Loucy (cell line): Measurements from ENCODE around the gene PPP6R1.

Source experiments
- EZH2phosphoT487 ChIP-seq: fragments of 200-600 bp; IDR thresholded peaks from 2 replicates; pipeline ENCODE4 v1.6.1; 2018; ENCODE audit warnings: antibody characterized with exemption, mild to moderate bottlenecking, moderate library complexity, borderline replicate concordance
- TF ChIP-seq, protein P1 (sequence below): fragments of 200-600 bp; sonication (generic); conservative IDR thresholded peaks from 2 replicates; pipeline ENCODE4 v1.5.1; 2014; ENCODE audit warnings: mild to moderate bottlenecking, antibody characterized with exemption, low read length

DNA sequence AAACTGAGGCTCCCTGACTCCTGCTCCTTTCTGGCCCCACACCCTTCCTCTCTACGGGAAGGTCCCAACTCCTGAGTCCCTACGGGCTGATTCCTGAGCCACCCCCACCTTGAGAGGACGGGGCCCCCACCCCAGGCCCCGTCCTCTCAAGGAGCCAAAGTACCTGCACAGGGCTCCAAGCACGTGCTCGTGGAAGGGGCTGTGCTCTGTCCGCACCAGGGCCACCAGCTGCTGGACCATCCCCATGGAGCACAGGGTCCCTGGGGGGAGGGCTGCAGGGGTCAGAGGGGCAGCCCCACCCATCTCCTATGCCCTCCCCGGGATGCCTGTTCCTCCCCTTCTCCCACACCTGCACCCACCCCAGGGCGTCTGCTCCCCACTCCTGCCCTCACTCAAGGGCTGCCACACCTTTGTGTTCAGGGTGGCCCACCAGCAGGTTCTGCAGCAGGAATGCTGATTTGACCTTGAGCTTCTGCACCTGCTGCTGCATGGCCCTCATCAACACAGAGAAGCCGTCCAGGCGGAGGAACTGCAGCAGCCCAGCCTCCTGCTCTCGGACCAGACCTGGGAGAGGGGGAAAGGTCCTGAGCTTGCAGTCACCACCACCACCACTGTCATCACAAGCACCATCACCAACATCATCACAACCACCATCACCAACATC lies 7.0 kb upstream of the PPP6R1 start:
- TF ChIP-seq, protein P1, sequence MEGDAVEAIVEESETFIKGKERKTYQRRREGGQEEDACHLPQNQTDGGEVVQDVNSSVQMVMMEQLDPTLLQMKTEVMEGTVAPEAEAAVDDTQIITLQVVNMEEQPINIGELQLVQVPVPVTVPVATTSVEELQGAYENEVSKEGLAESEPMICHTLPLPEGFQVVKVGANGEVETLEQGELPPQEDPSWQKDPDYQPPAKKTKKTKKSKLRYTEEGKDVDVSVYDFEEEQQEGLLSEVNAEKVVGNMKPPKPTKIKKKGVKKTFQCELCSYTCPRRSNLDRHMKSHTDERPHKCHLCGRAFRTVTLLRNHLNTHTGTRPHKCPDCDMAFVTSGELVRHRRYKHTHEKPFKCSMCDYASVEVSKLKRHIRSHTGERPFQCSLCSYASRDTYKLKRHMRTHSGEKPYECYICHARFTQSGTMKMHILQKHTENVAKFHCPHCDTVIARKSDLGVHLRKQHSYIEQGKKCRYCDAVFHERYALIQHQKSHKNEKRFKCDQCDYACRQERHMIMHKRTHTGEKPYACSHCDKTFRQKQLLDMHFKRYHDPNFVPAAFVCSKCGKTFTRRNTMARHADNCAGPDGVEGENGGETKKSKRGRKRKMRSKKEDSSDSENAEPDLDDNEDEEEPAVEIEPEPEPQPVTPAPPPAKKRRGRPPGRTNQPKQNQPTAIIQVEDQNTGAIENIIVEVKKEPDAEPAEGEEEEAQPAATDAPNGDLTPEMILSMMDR: no peak
- no peak for TF ChIP-seq EZH2phosphoT487
